Erythroblast (primary cell): Measurements from ENCODE around the gene PGAM5.

ENCODE experiments used
- GATA1 ChIP-seq: IDR thresholded peaks from 2 replicates; pipeline ENCODE4 v1.6.1; 2011; ENCODE audit warnings: low read depth, mild to moderate bottlenecking, control low read depth, low read length, moderate library complexity
- POLR2A ChIP-seq: IDR thresholded peaks from 2 replicates; pipeline ENCODE4 v1.6.1; 2011; ENCODE audit warnings: mild to moderate bottlenecking, low read length

GRCh38 chr12:132703641-132704040, 7.0 kb upstream of the PGAM5 start:
- no peak for TF ChIP-seq POLR2A
- TF ChIP-seq GATA1: no peak
